ENCODE measurements around the gene SLC37A3.

GRCh38 chr7:140304191-140304799 lies 94.0 kb downstream of the SLC37A3 start:
- TF ChIP-seq ISL1 (CRISPR knock-in tag; IDR thresholded peaks at IDR 0.05), result no peak
- no peak for TF ChIP-seq CREB5 (CRISPR knock-in tag; IDR thresholded peaks at IDR 0.05; ENCODE audit: low read depth)
- TF ChIP-seq PATZ1 (CRISPR knock-in tag; IDR thresholded peaks at IDR 0.05; ENCODE audit: borderline replicate concordance), result no peak
- no peak for TF ChIP-seq ZFP3 (CRISPR knock-in tag; IDR thresholded peaks at IDR 0.05)
- TF ChIP-seq ZNF565 (CRISPR knock-in tag; conservative IDR thresholded peaks at IDR 0.05; ENCODE audit: low read depth), result no peak
- TF ChIP-seq SNAI2 (CRISPR knock-in tag; IDR thresholded peaks at IDR 0.05), result no peak
- no peak for TF ChIP-seq CSRNP3 (CRISPR knock-in tag; IDR thresholded peaks at IDR 0.05)
- no peak for TF ChIP-seq ARNTL (CRISPR knock-in tag; IDR thresholded peaks at IDR 0.05; ENCODE audit: borderline replicate concordance, low read depth)

Data from SK-N-SH treated with all-trans-retinoic acid at 6 μM for 48 hours (cell line).